ENCODE results near the gene MAPK8IP3.

GRCh38 chr16:1815461-1815860 lies 109.5 kb downstream of the MAPK8IP3 start:
- TF ChIP-seq, protein P1, sequence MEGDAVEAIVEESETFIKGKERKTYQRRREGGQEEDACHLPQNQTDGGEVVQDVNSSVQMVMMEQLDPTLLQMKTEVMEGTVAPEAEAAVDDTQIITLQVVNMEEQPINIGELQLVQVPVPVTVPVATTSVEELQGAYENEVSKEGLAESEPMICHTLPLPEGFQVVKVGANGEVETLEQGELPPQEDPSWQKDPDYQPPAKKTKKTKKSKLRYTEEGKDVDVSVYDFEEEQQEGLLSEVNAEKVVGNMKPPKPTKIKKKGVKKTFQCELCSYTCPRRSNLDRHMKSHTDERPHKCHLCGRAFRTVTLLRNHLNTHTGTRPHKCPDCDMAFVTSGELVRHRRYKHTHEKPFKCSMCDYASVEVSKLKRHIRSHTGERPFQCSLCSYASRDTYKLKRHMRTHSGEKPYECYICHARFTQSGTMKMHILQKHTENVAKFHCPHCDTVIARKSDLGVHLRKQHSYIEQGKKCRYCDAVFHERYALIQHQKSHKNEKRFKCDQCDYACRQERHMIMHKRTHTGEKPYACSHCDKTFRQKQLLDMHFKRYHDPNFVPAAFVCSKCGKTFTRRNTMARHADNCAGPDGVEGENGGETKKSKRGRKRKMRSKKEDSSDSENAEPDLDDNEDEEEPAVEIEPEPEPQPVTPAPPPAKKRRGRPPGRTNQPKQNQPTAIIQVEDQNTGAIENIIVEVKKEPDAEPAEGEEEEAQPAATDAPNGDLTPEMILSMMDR (IDR thresholded peaks at IDR 0.05; ENCODE audit: insufficient read depth, low read length, poor library complexity, severe bottlenecking): no peak
- TF ChIP-seq EZH2phosphoT487 (conservative IDR thresholded peaks at IDR 0.05; ENCODE audit: low read length): no peak

Data from SU-DHL-6 (cell line).